ENCODE data around the gene TLK1. TPM values are rescaled to one million over a fixed set of nuclear protein-coding genes. Genes with fewer than 3 reads are reported as not detected.

Gene TLK1
- total and polyA plus RNA-seq, 2 donors (not counting 3 experiments of a cell fraction or from before 2014, with no cell fraction given), result 5.8 to 62.7 TPM

DNA sequence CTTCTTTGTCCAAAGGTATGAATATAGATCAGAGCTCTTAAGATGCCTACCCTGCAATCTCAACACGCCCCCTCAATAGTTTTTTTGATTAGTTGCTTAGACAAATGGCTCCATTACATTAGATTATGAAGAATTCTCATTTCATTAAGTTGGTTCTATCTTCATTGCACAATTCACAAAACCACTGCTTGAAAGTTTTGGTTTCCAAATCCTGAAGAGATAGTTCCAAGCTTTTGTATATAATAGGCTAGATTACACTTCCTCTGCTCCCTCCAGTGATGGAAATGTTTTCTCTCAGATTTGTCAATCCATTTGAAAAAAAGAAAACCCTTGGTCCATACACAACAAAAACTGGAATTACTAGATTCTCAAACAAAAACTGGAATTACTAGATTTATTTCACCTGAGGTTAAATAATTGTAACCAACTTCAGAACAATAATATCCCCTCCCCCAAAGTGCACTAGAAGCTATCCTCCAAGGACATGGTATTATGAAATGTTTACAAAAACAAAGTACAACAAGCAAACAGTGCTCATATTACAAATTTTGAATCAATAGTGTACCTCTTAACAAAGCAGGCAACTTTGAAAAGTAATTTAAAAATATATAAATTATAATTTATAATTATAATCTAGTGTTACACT lies 6.8 kb upstream of the TLK1 start:
- H3K4me1 ChIP-seq (ENCODE audit: control insufficient read depth, extremely low read depth, insufficient read depth, low read length), result no peaks in the 10 kb centered on the region
- ChIA-PET CTCF (interaction anchor here (0.9 kb wide), 1 partner anchor 249 kb away, joined by 3 read pairs; no protein-coding TSS in a partner anchor), POLR2A (no interaction called here)
- TF ChIP-seq, protein P1, sequence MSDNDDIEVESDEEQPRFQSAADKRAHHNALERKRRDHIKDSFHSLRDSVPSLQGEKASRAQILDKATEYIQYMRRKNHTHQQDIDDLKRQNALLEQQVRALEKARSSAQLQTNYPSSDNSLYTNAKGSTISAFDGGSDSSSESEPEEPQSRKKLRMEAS (IDR thresholded peaks at IDR 0.05; ENCODE audit: insufficient read depth, insufficient read length), result no peak
- no peak for TF ChIP-seq JUN (IDR thresholded peaks at IDR 0.05; ENCODE audit: borderline replicate concordance, insufficient read depth, insufficient read length, low read depth)
- TF ChIP-seq MYC (IDR thresholded peaks at IDR 0.05; ENCODE audit: low read depth, low read length), result no peak
- TF ChIP-seq EZH2 (IDR thresholded peaks at IDR 0.05; ENCODE audit: borderline replicate concordance, low read depth, low read length, severe bottlenecking), result no peak
- TF ChIP-seq POLR2A (IDR thresholded peaks at IDR 0.05; ENCODE audit: low read depth, low read length), result no peak
- TF ChIP-seq, protein P2, sequence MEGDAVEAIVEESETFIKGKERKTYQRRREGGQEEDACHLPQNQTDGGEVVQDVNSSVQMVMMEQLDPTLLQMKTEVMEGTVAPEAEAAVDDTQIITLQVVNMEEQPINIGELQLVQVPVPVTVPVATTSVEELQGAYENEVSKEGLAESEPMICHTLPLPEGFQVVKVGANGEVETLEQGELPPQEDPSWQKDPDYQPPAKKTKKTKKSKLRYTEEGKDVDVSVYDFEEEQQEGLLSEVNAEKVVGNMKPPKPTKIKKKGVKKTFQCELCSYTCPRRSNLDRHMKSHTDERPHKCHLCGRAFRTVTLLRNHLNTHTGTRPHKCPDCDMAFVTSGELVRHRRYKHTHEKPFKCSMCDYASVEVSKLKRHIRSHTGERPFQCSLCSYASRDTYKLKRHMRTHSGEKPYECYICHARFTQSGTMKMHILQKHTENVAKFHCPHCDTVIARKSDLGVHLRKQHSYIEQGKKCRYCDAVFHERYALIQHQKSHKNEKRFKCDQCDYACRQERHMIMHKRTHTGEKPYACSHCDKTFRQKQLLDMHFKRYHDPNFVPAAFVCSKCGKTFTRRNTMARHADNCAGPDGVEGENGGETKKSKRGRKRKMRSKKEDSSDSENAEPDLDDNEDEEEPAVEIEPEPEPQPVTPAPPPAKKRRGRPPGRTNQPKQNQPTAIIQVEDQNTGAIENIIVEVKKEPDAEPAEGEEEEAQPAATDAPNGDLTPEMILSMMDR (IDR thresholded peaks at IDR 0.05; ENCODE audit: extremely low read depth in 1 of 2, insufficient read depth in 1 of 2, low read depth in 1 of 2, low read length in 2 of 2), result no peak
- no peak for TF ChIP-seq GATA2 (IDR thresholded peaks at IDR 0.05; ENCODE audit: insufficient read depth, insufficient read length, low read depth, low read length)
- no peak for TF ChIP-seq FOS (IDR thresholded peaks at IDR 0.05; ENCODE audit: borderline replicate concordance, insufficient read depth, low read length)
- no peak for TF ChIP-seq POLR2AphosphoS5 (IDR thresholded peaks at IDR 0.05; ENCODE audit: insufficient read depth, low read depth, low read length)
- no peak overlapping the region for H3K4me2 ChIP-seq (ENCODE audit: insufficient read depth, low read length)
- no peaks in the 10 kb centered on the region for H3K79me2 ChIP-seq (ENCODE audit: control insufficient read depth, insufficient read depth, low read length)
- FAIRE-seq (no peak), DNase-seq (ENCODE audit: low read depth, low spot score) (no peak)
- H2AFZ ChIP-seq (ENCODE audit: low read depth, low read length), result no peak overlapping the region
- H3K9me3 ChIP-seq (replicated peaks; ENCODE audit: control insufficient read depth, insufficient read depth, low read length), result no peaks in the 10 kb centered on the region
- dilution Hi-C loops (cut with MboI; ENCODE audit: extremely low pct_ligation_motif_present, low sequenced_read_pairs), result no loop called here
- no peaks in the 10 kb centered on the region for H3K9me1 ChIP-seq (replicated peaks; ENCODE audit: control insufficient read depth, extremely low read depth, insufficient read depth, low read length)
- no peaks in the 10 kb centered on the region for H3K36me3 ChIP-seq (ENCODE audit: control insufficient read depth in 2 of 2, extremely low read depth in 1 of 2, insufficient read depth in 2 of 2, low read length in 2 of 2)
- no peaks in the 10 kb centered on the region for H3K27me3 ChIP-seq (ENCODE audit: control insufficient read depth in 2 of 2, insufficient read depth in 2 of 2, low read length in 2 of 2)
- no peak overlapping the region for H3K4me3 ChIP-seq (replicated peaks in 1 of 3; ENCODE audit: insufficient read depth in 1 of 3, low read depth in 1 of 3, low read length in 3 of 3)
- no peak overlapping the region for H3K27ac ChIP-seq (ENCODE audit: insufficient read depth, low read depth, low read length)
- no peaks in the 10 kb centered on the region for H4K20me1 ChIP-seq (replicated peaks; ENCODE audit: control insufficient read depth, extremely low read depth, insufficient read depth, low read length)
- intact Hi-C loops (cut with micrococcal nuclease), result no loop called here
- BruUV-seq (replicated peaks), result no TSS peak
- H3K9ac ChIP-seq (replicated peaks; ENCODE audit: extremely low read depth, insufficient read depth, low read length), result no peak overlapping the region

All from endothelial cell of umbilical vein (primary cell).